Activated T-cell treated with anti-CD3 and anti-CD28 coated beads for 4 hours (primary cell): Measurements from ENCODE around the gene METAP1D.

Experiments used
- DNase-seq: peaks from one replicate; pipeline ENCODE4 v3.0.0-alpha.2; 2020

The METAP1D gene

GRCh38 chr2:171999161-171999560, 592 bp upstream of the METAP1D start:
- DNase-seq = no peak

GRCh38 chr2:172000696-172001361, 1.1 kb downstream of the METAP1D start:
- DNase-seq = no peak

DNA sequence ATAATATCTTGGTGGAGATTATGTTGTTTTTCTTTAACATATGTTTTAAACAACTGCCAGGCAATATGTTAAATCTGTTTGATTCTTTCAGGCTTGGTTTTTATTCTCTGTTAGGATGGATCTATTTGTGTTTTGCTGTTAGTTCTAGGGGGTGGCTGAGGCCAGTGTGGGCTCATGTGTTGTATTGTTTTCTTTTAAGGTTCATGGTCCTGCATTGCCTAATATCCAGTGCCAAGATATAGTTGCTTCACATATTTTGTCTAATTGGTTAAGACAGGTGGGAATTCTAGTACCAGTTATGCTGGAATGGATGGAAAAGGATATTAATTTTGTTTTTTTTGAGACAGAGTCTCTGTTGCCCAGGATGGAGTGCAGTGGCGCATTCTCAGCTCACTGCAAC, 7.6 kb downstream of the METAP1D start:
- DNase-seq = no peak

DNA sequence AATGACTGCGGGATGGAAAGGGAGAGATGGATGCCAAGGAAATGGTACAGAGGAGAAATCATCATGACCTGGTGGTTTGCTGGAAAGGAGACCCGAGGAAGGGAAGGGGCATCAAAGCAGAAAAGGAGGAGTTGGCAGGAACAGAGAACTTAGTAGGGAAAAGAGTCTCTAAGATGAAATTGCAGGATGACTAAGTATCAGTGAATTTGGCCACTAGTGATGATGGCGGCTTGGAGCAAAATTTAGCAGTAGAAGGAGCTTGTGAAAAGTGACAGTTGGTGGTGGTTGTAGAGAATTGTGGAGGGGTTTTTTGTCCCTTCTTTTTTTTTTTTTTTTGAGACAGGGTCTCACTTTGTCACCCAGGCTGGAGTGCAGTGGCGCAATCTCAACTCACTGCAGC, 10.1 kb downstream of the METAP1D start:
- DNase-seq = no peak

- DNase-seq = no peak
Measured at GRCh38 chr2:172011812-172012575, 12.2 kb downstream of the METAP1D start.

- DNase-seq = no peak
Measured at GRCh38 chr2:172012677-172013391, 13.1 kb downstream of the METAP1D start.

GRCh38 chr2:172013396-172013795, 13.6 kb downstream of the METAP1D start:
- no peak for DNase-seq

DNA sequence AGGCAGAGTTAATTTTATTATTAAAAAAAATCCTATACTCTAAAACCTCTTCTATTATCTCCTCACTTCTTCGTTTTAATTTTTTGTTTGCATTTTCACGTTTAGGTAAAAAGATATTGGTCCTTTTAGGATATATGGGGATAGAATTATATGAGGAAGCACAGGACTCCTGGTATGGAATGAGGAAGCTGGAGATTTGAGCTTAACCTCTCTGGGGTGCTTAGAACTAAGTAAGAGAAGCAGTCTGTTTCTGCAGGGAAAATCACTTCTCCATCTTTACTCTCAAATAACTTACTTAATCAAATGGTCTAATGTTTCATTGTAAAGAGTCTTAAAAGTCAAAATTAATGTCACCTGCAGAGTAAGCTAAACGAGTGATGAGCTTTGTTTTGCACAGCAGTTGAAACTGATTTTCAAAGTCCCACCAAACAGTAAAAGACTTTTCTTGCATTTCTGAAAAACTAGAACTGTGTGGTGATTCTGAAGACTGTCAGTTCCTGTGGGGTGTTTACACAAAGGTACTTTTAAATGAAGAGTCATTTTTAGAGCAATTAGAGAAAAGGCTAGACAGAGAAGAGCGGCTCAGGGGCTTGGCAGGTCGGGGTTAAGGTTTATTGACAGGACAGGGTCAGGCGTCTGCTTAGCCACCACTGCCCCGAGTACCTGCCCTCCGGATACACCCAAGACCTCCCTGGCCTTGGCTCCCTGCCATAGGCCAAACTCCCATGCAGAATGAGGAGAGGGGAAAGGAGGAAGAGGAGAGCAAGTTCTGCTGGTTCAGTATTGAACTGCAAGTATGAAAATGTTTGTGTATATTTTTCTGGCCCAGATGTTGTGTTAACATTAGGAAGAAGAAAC, 21.6 kb downstream of the METAP1D start:
- no peak for DNase-seq

DNA sequence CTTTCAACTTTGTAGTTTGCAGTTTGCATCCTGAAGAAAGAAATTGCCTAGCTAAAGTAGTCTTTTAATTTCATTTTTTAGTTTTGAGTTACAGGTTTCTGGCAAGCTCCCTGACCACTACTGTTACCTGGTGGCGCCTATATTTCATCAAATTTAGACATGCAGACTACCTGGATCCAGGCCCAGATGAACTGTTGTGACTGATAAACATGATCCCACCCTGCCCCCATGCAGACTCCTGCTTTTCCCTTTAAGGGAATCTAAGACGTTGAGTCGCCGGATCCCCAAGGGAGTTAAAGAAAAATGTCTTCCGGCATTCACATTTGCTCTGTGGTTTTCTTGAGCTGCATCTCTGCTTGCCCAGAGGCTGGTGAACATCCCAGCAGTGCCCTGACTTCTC, 22.2 kb downstream of the METAP1D start:
- DNase-seq = no peak

GRCh38 chr2:172031536-172031935, 31.8 kb downstream of the METAP1D start:
- DNase-seq = no peak

- no peak for DNase-seq
Measured at GRCh38 chr2:172038121-172038520, 38.4 kb downstream of the METAP1D start.

GRCh38 chr2:172038604-172039003, 38.9 kb downstream of the METAP1D start:
- DNase-seq = no peak

DNA sequence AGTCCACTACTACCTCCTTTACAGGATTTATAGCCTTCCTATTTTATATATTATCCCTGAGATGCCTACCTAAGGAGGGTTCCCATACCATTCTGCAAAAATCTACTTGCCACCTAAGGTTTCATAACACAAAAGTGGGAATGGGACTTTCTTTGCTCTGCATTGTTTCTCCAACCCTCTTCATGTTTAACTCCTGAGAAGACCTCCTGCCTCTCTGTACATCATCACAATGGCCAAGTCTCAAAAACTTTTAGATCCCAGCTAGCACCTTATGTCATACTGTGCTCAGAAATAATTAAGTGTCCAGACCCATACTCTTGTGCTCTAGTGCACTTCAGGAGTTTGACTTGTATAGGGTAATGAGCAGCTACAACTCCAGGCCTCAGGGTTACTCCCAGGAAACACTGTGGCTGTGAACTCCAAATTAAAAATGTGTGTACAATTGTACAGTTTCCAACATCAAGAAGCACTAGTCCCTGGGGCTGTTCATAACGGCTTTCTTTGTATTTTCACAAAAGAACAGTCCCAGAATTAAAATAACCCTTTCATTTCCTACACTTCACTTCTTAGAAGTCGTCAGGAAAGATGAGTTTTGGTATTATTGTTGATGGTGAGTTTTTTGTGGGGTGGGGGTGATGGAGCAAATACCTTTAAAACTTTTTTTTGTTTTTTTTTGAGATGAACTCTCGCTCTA, 39.4 kb downstream of the METAP1D start:
- DNase-seq = no peak

GRCh38 chr2:172040311-172040710, 40.6 kb downstream of the METAP1D start:
- DNase-seq = no peak

DNA sequence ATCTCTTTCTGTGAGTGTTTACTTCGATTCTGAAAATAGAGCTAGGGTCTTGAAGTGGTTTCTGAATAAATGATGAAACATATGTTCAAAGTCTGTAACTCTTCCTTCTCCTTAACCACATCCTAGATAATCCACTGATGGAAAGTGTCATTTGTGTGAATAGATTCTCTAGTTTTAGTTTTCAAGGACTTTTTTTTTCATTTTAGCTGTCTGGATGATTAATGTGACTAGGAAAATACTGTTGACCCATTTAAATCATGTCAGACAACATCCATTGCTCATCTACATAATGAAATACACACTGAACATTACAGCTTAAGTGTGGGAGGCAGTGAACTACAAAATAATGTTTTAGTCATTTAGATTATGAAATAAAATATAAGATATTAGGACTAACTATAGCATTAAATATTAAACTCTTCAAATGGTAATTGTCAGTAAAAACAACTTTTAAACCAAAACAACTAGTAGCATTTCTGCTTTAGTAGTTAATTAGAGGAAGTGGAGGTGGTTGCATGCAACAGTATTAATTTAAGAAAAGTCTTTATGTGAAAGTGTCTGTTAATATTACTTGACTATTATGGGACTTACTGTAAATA, 46.4 kb downstream of the METAP1D start:
- DNase-seq = no peak

GRCh38 chr2:172046866-172047565, 47.3 kb downstream of the METAP1D start:
- DNase-seq = no peak

DNA sequence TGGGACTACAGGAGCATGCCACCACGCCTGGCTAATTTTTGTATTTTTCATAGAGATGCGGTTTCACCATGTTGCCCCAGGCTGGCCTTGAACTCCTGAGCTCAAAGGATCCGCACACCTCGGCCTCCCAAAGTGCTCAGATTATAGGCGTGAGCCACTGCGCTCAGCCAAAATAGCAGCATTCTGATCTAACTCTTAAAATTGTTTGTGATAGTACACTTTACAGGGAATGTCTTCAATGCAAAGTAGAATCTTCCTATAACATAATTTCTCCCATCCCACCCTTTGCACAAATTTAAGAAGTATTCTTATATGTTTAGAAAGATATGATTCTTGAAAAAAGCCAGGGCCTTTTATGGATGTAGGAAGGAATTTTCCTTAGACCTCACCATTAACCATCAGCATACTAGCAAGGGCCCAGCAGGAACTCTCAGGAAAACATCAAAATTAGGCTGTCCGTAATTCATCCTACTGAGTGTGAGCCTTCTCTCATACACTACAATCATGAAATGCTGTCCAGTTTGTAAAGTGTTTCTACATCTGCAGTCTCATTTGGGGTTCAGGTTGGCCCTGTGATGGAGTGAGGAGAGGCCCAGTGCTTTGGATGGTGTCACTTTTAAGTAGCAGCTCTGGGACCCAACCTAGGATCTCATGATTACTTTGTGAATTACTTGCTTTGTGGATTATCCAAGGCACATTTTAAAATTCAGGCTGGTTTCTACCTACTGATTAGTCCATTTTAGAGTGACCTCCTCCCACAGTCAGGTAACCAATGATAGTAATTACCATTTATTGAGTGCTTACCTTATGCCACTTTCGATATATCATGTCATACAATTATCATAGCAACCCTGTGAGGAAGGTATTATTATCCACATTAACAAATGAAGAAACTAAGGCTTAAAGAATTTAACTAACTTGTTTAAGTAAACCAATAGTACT, 48.1 kb downstream of the METAP1D start:
- no peak for DNase-seq

GRCh38 chr2:172048508-172049503, 49.1 kb downstream of the METAP1D start:
- no peak for DNase-seq
